ENCODE results near the gene DNER. TPM values are rescaled to one million over a fixed set of nuclear protein-coding genes. Genes with fewer than 3 reads are reported as not detected.

Gene DNER
- total RNA-seq, 1 experiment from 2014 or later = 2.9 TPM

GRCh38 chr2:229417916-229418315 is 296.4 kb downstream of the DNER start:
- Histone ChIP-seq H4K20me1 (ENCODE audit: insufficient read depth) (no peaks in the 10 kb centered on the region), H2AFZ (ENCODE audit: low read depth, low read length, poor library complexity, severe bottlenecking) (no peak overlapping the region), H3K4me2 (ENCODE audit: low read length) (no peak overlapping the region), H3K4me3 (replicated peaks in 1 of 2; ENCODE audit: low read depth in 1 of 2, low read length in 2 of 2) (no peak overlapping the region), H3K9me3 (ENCODE audit: control insufficient read depth in 1 of 2, insufficient read depth in 1 of 2, low read depth in 1 of 2, low read length in 2 of 2) (no peaks in the 10 kb centered on the region), H3K36me3 (ENCODE audit: control insufficient read depth in 1 of 2, insufficient read depth in 2 of 2, low read length in 2 of 2) (no peaks in the 10 kb centered on the region), H3K27ac (ENCODE audit: low read depth, low read length) (no peak overlapping the region), H3K27me3 (ENCODE audit: insufficient read depth, low read length) (no peaks in the 10 kb centered on the region), H3K9ac (ENCODE audit: low read length) (no peak overlapping the region), H3K79me2 (ENCODE audit: insufficient read depth, low read length) (no peaks in the 10 kb centered on the region), H3K4me1 (ENCODE audit: control insufficient read depth in 1 of 2, insufficient read depth in 2 of 2, low read length in 2 of 2) (no peaks in the 10 kb centered on the region), H3K9me2 (ENCODE audit: insufficient read depth) (no peaks in the 10 kb centered on the region)
- TF ChIP-seq FOSL1 (IDR thresholded peaks at IDR 0.05; ENCODE audit: low read depth) (no peak), CBX3 (IDR thresholded peaks at IDR 0.05; ENCODE audit: low read depth) (no peak), EZH2phosphoT487 (IDR thresholded peaks at IDR 0.05; ENCODE audit: borderline replicate concordance) (no peak)
- DNase-seq (ENCODE audit: low read depth, low spot score) = no peak
- intact Hi-C loops (cut with micrococcal nuclease) = no loop called here
- CTCF ChIA-PET = no interaction called here
- ATAC-seq = no peak
- BruUV-seq (replicated peaks) = no TSS peak
- POLR2A ChIA-PET = no interaction called here
- RAD21 ChIA-PET (ENCODE audit: low non-redundant PET in 1 of 2, low total read pairs in 2 of 2, uncharacterized antibody in 2 of 2, unreplicated experiment in 2 of 2) = no interaction called here

GRCh38 chr2:229417176-229417575 is 297.2 kb downstream of the DNER start:
- no peak for ATAC-seq
- Histone ChIP-seq H4K20me1 (ENCODE audit: insufficient read depth) (no peaks in the 10 kb centered on the region), H3K27ac (ENCODE audit: low read depth, low read length) (no peak overlapping the region), H2AFZ (ENCODE audit: low read depth, low read length, poor library complexity, severe bottlenecking) (no peak overlapping the region), H3K4me2 (ENCODE audit: low read length) (no peak overlapping the region), H3K36me3 (ENCODE audit: control insufficient read depth in 1 of 2, insufficient read depth in 2 of 2, low read length in 2 of 2) (no peaks in the 10 kb centered on the region), H3K79me2 (ENCODE audit: insufficient read depth, low read length) (no peaks in the 10 kb centered on the region), H3K27me3 (ENCODE audit: insufficient read depth, low read length) (no peaks in the 10 kb centered on the region), H3K9ac (ENCODE audit: low read length) (no peak overlapping the region), H3K4me1 (ENCODE audit: control insufficient read depth in 1 of 2, insufficient read depth in 2 of 2, low read length in 2 of 2) (no peaks in the 10 kb centered on the region), H3K4me3 (replicated peaks in 1 of 2; ENCODE audit: low read depth in 1 of 2, low read length in 2 of 2) (no peak overlapping the region), H3K9me3 (ENCODE audit: control insufficient read depth in 1 of 2, insufficient read depth in 1 of 2, low read depth in 1 of 2, low read length in 2 of 2) (no peaks in the 10 kb centered on the region), H3K9me2 (ENCODE audit: insufficient read depth) (no peaks in the 10 kb centered on the region)
- DNase-seq (ENCODE audit: low read depth, low spot score) = no peak
- intact Hi-C loops (cut with micrococcal nuclease) = no loop called here
- POLR2A ChIA-PET = no interaction called here
- CTCF ChIA-PET = no interaction called here
- RAD21 ChIA-PET (ENCODE audit: low non-redundant PET in 1 of 2, low total read pairs in 2 of 2, uncharacterized antibody in 2 of 2, unreplicated experiment in 2 of 2) = no interaction called here
- BruUV-seq (replicated peaks) = no TSS peak
- TF ChIP-seq RAD21 (IDR thresholded peaks at IDR 0.05; ENCODE audit: low read depth) = no peak
- TF ChIP-seq ATF3 (IDR thresholded peaks at IDR 0.05) = no peak
- no peak for TF ChIP-seq FOSL1 (IDR thresholded peaks at IDR 0.05; ENCODE audit: low read depth)
- TF ChIP-seq EZH2phosphoT487 (IDR thresholded peaks at IDR 0.05; ENCODE audit: borderline replicate concordance) = no peak
- no peak for TF ChIP-seq POLR2A (IDR thresholded peaks at IDR 0.05; ENCODE audit: borderline replicate concordance, extremely low read depth, insufficient read depth, insufficient read length)
- no peak for TF ChIP-seq ZBTB33 (IDR thresholded peaks at IDR 0.05; ENCODE audit: extremely low read depth, insufficient replicate concordance, low read length)
- TF ChIP-seq POLR2AphosphoS5 (IDR thresholded peaks at IDR 0.05; ENCODE audit: low read depth, low read length) = no peak
- TF ChIP-seq ZFX (IDR thresholded peaks at IDR 0.05) = no peak
- TF ChIP-seq YY1 (IDR thresholded peaks at IDR 0.05; ENCODE audit: extremely low read depth, insufficient replicate concordance, low read depth, low read length) = no peak
- no peak for TF ChIP-seq MAX (IDR thresholded peaks at IDR 0.05)
- no peak for TF ChIP-seq CTCF (IDR thresholded peaks at IDR 0.05 in 2 of 3, conservative IDR thresholded peaks at IDR 0.05 in 1 of 3; ENCODE audit: borderline replicate concordance in 1 of 3, insufficient read depth in 1 of 3, low read depth in 2 of 3, low read length in 2 of 3)
- no peak for TF ChIP-seq TCF7L2 (IDR thresholded peaks at IDR 0.05; ENCODE audit: borderline replicate concordance, extremely low read depth, insufficient read depth, insufficient read length)

Measured in HCT116 (cell line).